NOMO-1 (cell line): ENCODE measurements around the gene TBX18.

ENCODE experiments used
- DNase-seq, 2 experiments: peaks; one replicate each; lab custom pipeline; 2025; ENCODE audit not compliant: unreplicated experiment in 2 of 2; lab: John Stamatoyannopoulos, UW

The TBX18 gene

DNA sequence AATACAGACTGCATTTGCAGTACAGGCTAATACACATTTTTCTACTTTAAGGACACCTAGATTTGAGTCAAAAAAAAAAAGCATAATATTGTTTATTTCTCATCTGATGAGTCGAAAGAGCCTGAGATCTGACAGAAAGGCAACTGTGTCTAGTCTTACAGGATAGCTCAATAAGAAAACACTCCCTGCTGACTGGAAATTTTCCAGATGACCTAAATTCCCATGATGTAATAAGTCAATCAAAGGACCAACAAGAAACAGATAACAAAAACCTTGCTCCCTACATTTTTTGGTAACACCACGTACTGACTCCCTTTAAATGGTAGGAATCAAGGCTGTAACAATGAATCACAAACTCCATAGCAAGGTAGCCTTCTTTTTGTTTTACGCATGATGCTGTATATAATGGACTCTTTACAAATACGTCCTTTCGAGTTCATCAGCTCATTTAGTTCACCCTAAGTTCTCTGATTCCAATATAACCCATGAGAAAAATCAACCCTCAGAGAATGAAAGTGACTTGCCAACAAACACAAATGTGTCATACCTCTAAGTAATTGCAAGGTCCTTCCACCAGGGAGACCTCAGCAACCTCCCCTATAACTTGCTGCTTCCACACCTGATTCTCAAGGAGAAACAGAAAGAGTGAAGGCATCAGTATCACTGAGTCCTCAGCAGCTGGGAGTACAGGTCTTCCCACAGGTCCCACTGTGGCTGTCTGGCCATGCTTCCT lies 12.1 kb downstream of the TBX18 start:
- no peak for DNase-seq

- DNase-seq: no peak
These were observed 15.2 kb downstream of the TBX18 start for GRCh38 chr6:84749181-84749580.

DNA sequence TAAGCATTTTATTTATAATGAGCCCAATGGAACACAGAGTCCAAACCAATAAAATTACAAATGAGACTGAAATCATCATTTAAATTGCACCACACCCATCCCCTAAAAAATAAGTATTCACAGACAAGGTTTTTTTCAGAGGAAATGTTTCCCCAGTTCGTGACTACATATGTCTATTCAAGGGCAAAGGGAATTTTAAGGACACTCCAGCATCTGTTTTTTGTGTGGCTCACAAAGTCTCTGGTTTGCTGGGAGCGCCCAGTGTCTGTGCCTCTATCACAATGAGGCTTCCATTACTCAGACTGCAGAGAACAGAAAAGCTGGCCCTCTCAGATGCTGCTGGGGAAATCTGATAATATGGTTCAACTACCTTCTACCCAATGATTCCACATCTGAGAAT lies 16.0 kb downstream of the TBX18 start:
- no peak for DNase-seq

GRCh38 chr6:84743616-84744015 lies 20.8 kb downstream of the TBX18 start:
- DNase-seq: no peak

DNA sequence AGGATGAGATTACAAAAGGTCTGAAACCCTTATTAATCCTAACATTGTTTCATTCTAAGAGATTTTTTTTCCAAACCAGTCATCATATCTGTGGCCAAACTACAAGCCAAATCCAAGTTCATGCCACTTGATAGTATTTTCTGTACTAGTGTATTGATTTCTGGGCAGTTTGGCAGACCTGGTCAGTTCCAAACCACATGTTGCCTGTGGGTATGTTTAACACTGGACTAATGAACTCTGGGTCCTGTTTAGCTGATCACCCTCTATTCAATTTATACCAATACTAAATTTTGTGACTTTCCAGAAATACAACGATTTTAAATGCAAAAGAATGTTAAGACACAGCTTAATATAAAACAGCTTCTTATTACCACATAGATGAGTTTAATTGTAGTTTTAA lies 24.0 kb downstream of the TBX18 start:
- DNase-seq: no peak

DNA sequence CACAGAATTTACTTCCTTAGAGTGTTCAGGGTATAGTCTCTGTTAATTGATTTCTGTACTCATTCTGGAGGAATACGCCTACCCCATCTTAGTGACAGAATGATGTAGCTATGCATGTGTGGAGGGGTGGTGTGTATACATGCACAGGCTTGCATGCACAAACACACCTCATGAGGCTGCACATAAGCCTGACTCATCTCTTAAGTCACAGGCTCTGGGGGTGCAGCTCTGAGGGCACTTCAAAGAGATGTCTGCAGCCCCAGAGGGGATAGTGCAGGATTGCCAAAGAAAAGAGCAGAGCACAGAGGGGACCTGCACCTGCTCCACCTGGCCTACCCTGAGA lies 24.6 kb downstream of the TBX18 start:
- no peak for DNase-seq

DNA sequence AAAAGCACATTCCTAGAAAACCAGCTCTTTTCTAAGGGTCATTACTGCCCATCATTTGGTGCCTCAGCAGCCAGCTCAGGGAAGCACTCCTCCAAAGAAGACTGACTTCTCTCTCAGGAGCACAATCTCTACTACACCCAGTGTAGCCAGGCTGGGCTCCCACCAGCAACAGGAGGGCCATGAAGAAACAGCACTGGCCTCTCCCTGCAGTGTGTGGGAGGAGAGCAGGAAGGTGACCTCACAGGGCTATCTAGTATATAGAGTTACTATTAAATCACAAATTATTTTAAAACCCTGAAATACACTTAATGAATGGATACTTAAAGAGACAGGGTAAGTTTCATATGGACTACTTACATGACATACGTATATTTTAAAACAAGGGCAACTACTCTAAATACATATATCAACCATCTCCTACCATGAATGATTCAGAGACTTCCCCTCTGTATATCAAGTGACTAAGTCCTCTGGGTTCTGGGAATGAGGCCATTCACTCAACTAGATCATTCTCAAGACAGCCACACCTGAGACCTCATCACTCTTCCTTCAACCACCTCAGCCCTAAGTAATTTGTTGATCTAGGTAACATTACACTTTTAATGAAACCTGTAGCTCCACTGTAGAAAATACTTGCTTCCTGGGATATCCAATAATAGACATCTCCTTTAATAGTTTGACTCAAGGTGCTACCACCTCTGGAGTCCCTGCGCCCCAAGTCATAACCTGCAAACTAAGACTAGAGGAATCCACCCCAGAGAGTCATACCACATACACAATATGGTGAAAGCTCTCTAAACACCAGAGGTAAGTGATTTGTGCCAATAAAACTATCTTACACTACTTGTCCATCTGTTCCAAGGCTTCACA lies 25.2 kb downstream of the TBX18 start:
- DNase-seq: no peak

DNA sequence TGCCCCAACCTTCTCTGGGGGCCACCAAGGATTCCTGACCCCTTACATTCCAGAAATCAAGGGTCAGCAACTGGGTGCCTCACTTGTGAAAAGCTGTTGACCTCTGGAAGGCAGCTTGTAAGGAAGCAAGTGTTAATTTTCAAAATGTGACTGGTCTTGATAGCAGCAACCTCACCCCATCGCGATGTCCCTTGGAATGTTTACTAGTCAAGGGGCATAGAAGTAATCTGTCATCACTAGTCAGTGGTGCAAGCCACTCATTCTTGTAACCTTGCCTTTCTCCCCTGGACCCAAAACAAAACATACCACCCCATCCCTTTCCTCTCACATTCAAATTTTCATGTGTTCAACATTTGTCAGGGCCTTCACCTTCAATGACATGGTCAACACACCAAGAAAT lies 30.5 kb downstream of the TBX18 start:
- DNase-seq: no peak

DNA sequence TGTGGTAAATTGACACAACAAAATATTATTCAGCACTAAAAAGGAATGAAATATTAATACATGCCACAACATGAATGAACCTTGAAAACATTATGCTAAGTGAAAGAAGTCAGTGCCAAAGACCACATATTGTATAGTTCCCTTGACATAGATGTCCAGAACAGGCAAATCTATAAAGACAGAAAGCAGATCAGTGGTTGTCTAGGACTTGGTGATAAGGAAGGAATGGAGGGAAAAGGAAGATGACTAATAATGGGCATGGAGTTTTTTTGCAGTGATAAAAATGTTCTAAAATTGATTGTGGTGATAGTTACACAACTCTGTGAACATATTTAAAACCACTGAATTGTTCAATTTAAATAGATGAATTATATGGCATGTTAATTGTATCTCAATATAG lies 32.5 kb downstream of the TBX18 start:
- DNase-seq: no peak

- DNase-seq: no peak
These were observed 33.0 kb downstream of the TBX18 start for GRCh38 chr6:84731401-84731800.

DNA sequence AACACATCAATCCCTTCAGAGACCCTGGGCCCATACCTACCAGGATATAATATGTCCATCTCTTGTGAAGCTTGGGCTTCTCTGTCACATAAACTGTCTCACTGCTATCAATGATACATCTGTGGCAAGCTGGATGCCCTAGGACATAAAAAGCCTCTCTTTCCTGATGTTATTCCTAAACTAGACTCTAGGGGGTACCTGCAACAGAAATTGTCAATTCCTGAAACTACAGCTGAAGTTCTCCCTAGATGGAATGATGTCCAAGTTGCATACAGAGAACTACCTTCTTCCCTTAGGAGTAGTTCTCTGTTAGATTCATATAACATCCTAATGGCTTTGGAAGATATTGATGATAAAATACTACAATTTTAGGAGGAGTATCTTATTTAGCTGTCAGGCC lies 35.8 kb downstream of the TBX18 start:
- DNase-seq: no peak

- DNase-seq: no peak
These were observed 45.2 kb downstream of the TBX18 start for GRCh38 chr6:84719152-84719551.

- no peak for DNase-seq
These were observed 46.1 kb downstream of the TBX18 start for GRCh38 chr6:84718038-84718955.

DNA sequence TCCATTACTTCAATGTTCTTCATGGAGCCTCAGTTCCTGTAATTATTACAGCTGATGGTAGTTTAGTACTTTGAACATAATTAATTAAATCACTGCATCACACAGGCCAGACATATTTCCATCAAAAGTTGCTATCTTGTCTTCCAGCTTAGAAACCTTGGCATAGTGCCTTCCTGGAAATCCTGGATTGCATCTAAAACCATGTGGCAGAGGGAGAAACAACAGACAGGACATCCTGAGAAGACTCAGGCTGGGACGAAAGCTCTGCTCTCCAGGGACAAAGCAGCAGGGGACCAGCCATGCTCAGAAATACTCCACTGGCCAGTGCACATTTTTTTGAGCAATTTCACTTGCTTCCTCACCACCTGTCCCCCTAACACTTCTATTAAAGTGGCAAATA lies 55.3 kb downstream of the TBX18 start:
- DNase-seq: no peak

DNA sequence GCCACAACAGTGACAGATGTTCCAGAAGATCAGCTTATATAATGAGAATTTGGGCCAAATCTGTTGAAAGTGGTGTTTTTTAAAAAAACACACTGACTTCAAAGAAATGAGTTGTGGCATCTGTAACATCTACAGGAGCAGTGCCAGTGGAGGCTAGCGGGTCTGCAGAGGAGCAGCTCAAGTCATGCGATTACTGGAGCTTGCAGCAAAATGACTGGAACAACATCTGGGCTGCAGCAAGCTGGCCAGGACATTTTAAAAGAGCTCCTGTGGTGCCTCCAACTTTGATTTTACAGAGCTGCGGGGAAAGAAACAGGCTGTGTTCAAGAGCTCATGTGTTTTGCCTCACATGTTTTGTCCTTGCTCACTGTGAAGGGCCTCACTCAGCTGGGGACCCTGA lies 57.2 kb downstream of the TBX18 start:
- DNase-seq: no peak

DNA sequence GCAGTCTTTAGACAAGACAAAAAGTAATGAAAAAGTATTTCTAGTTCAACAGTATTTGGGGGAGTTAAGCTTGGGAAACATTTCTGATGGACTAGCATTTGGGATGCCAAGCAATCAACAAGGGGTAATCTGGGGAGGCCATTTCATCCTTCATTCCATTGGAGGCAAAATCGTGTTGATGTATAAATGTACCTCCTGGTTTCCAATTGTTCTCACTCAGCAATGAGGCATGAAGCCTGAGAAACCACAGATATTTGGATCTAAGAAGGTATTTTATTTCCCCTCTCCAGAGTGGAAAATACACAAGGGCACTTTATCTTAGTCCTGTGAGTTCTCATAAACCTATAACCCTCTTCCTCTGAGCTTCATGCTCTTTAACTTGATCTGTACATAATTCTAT lies 68.2 kb downstream of the TBX18 start:
- no peak for DNase-seq

GRCh38 chr6:84691978-84692623 lies 72.3 kb downstream of the TBX18 start:
- DNase-seq: no peak

DNA sequence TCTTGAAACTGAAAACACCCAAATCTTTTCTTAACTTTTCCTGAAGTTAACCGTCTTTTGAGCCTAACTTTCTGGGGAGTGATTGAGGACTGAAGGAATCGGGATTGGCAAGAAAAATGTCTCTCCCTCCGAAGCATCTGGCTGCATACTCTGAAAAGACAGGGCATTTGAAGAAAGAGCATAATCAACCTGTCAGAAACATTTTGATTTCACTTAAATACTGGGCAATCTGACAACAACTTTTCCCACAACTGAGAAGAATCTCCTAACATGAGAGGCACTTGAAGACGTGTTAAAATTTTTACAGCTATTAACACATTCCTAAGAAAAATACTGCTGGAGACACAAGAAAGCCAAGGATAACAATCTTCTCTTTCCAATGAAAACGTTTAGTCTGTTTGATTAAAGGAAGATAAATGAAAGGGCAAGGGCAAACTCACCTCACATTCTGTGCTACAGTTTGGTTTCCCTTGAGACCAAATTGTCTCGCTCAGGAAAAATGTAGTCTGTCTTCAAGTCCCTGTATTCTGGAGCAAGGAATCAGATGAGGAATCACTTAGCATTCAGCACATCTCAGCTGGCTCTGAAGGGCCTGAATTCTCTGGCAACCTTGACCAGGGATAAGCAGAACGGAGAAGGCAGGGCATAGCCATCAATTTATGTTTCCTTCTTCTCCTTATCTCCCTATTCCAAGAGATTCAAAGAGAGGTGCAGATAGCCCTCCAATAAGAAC lies 76.1 kb downstream of the TBX18 start:
- no peak for DNase-seq

GRCh38 chr6:84687431-84687830 lies 77.0 kb downstream of the TBX18 start:
- DNase-seq: no peak

DNA sequence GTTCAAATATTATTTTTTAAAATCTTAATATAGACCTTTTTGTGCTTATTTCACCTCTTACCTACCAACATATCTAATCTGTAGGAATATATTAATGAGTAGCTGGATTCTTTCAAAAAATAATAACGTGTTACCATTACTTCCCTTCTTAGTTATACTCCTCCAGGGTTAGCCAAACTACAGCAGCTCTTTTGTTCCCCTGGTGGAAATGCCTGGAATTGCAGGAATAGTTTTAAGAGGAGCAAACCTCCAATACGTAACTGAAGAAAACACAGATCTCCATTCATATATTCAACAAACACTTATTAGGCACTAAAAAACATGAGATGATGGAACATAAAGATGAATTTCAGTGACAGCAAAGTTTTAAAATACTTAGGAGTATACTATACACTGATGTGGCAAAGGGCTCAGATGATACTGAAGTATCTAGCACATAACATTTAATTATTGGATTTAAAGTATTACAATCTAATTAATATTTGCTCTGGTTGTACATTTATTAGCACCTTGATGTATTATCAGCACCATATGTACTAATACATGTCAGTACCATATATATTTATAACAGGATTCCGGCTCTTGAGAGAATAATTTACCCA lies 78.3 kb downstream of the TBX18 start:
- DNase-seq: peak; percentile 7 to 36
